NAMALWA (cell line): ENCODE data around the gene CPA4.
"Not testable (repeated sequence)": the region's sequence is repeated elsewhere in the genome, so short reads cannot be mapped to it uniquely, and the experiment has no call there.

Experiments
- DNase-seq: peaks from one replicate; pipeline ENCODE4 v3.0.0-alpha.2; 2015; ENCODE audit warnings: low spot score

The CPA4 gene

GRCh38 chr7:130292682-130293257 lies at the start of gene CPA4:
TSS of gene CPA4 (plus strand) at chr7:130293161. CDS start at chr7:130293181, 20 bp downstream.
- DNase-seq, result no peak

GRCh38 chr7:130243486-130243885 lies 49.5 kb upstream of the CPA4 start:
- peak; percentile 19 for DNase-seq

- not testable (repeated sequence) for DNase-seq
Observed at GRCh38 chr7:130246491-130246890, 46.5 kb upstream of the CPA4 start.

GRCh38 chr7:130248842-130249241 lies 44.1 kb upstream of the CPA4 start:
- not testable (repeated sequence) for DNase-seq

GRCh38 chr7:130249626-130250025 lies 43.3 kb upstream of the CPA4 start:
- DNase-seq, result not testable (repeated sequence)

GRCh38 chr7:130254555-130254954 lies 38.4 kb upstream of the CPA4 start:
- no peak for DNase-seq

- DNase-seq, result no peak
Observed at GRCh38 chr7:130256704-130257103, 36.3 kb upstream of the CPA4 start.

GRCh38 chr7:130258494-130259078 lies 34.4 kb upstream of the CPA4 start:
- no peak for DNase-seq

GRCh38 chr7:130262448-130262847 lies 30.5 kb upstream of the CPA4 start:
- no peak for DNase-seq

GRCh38 chr7:130263130-130263529 lies 29.8 kb upstream of the CPA4 start:
- DNase-seq, result no peak

GRCh38 chr7:130266258-130266960 lies 26.6 kb upstream of the CPA4 start, which contains the start of gene CPA2:
TSS of gene CPA2 (plus strand) at chr7:130266863. CDS start at chr7:130266882, 19 bp downstream.
- DNase-seq, result no peak

GRCh38 chr7:130266961-130267321 lies 26.0 kb upstream of the CPA4 start:
- no peak for DNase-seq

- no peak for DNase-seq
Observed at GRCh38 chr7:130268463-130269317, 24.3 kb upstream of the CPA4 start.

- DNase-seq, result no peak
Observed at GRCh38 chr7:130269318-130269694, 23.7 kb upstream of the CPA4 start.

- DNase-seq, result peak; percentile 13
Observed at GRCh38 chr7:130270947-130271800, 21.8 kb upstream of the CPA4 start.

GRCh38 chr7:130272381-130273080 lies 20.4 kb upstream of the CPA4 start:
- DNase-seq, result no peak

GRCh38 chr7:130273081-130273932 lies 19.7 kb upstream of the CPA4 start:
- no peak for DNase-seq

GRCh38 chr7:130273933-130274255 lies 19.1 kb upstream of the CPA4 start:
- no peak for DNase-seq

- no peak for DNase-seq
Observed at GRCh38 chr7:130274296-130274695, 18.7 kb upstream of the CPA4 start.

- DNase-seq, result no peak
Observed at GRCh38 chr7:130274983-130275591, 17.9 kb upstream of the CPA4 start.
